NCI-H2196 treated with DMSO at 0.1 percent for 48 hours (cell line): ENCODE measurements around the gene ARHGEF10L.

Experiments used
- DNase-seq: peaks from one replicate; lab custom pipeline; 2025; ENCODE audit not compliant: unreplicated experiment; lab: John Stamatoyannopoulos, UW

The ARHGEF10L gene

DNA sequence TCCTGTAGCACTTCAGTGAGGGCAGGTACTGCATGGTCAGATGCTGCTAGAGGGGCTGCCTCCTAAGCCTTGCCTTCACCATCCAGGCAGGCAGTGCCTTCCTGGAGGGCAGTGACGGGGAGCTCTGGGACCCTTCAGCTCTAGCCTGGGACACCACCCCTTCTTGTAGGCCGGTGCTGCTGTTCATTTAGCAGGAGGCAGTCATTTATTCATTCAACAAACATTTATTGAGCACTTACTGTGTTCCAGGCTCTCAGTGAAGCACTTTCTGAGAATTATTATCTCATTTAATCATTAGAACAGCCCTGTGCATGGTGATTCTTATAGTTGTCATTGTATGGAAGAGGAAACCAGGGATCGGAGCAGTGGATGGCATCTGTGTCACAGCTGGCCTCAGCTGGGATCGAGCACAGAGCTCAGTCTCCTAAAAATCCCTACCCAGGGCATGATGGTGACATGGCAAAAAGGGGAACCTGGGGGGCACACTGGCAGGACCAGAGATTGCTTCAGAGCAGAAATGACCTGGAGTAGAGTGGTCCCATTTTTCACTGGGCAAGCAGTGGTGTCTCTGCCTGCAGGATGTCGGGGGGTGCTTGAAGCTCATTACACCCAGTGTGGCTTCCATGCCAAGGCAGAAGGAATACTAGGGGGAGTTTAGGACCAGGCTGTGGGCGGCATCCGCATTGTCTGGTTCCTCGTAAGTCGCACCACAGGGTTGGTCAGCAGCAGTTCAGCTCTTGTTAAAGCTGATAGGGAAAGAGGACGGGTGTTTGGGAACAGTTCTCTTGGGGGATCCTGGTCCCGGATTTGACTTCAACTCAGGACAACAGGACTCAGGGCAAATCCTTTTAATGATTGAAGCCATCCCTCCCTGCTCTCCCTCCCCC is 28.8 kb downstream of the ARHGEF10L start:
- DNase-seq = no peak

DNA sequence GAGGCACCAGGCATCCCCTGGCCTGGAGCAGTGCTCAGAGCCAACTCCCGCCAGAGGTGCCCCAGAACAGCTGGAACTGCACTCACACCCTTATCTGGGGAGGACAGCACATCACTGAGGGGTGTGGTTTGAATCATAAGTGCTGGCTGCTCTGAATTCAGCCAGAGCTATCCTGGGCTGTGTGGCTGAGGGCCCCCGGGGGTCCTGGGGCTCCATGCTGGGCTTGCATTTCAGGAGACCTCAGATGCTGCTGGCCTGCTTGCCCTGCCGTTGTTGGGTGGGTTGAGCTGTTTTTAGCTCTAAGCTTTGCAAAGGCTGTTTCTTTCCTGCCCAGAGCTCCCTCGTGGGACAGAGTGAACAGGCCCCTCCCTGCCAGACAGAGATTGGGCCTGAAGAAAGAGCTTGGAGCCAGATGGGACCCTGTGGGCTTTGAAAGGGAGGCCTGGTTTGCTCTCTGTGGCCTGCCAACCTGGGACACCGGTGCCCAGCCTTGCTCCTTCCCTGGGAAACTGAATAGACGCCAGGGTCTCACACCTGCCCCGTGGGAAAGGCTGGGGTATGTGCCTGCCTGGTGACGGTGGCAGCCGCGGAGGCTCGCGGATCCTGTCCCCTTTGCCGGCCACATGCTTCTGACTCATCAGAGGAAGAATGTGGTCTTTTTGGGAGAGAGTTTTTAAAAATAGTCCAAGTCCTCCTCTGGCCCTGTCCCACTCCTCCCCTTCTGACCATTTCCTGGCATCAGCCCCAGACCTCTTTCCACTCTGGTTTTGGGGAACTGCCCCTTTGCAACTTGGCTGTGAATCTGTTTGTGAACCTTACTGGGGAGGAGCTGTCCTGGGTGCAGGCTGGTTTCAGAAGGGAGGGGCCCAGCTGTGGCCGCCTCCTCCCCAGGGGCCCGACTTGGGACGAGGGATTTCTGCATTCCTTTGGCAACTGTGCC is 30.0 kb downstream of the ARHGEF10L start:
- no peak for DNase-seq

DNA sequence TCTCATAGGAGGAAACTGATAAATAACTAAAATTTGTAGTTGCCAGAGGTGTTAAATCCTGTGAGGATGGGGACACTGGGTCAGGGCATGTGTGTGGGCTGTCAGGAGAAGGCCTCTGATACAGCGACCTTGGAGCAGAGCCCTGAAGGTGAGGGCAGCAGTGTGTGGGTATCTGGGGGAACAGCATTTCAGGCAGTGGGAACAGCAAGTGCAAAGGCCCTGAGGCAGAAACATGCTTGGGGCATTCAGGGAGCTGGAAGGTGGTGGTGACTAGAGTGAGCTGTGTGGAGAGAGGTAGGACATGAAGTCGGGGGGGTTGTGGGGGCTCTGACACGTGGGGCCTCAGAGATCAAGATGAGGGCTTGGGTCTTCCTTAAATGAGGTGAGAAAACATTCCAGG is 30.7 kb downstream of the ARHGEF10L start:
- DNase-seq = no peak

- no peak for DNase-seq
Measured at GRCh38 chr1:17572264-17572985, 32.9 kb downstream of the ARHGEF10L start.

GRCh38 chr1:17573518-17574041 is 34.1 kb downstream of the ARHGEF10L start:
- no peak for DNase-seq

- DNase-seq = no peak
Measured at GRCh38 chr1:17574516-17574915, 35.0 kb downstream of the ARHGEF10L start.

- no peak for DNase-seq
Measured at GRCh38 chr1:17575797-17576518, 36.5 kb downstream of the ARHGEF10L start.

- DNase-seq = no peak
Measured at GRCh38 chr1:17576519-17576853, 37.0 kb downstream of the ARHGEF10L start.

GRCh38 chr1:17577907-17578297 is 38.4 kb downstream of the ARHGEF10L start:
- DNase-seq = no peak

- no peak for DNase-seq
Measured at GRCh38 chr1:17579951-17580939, 40.7 kb downstream of the ARHGEF10L start.

DNA sequence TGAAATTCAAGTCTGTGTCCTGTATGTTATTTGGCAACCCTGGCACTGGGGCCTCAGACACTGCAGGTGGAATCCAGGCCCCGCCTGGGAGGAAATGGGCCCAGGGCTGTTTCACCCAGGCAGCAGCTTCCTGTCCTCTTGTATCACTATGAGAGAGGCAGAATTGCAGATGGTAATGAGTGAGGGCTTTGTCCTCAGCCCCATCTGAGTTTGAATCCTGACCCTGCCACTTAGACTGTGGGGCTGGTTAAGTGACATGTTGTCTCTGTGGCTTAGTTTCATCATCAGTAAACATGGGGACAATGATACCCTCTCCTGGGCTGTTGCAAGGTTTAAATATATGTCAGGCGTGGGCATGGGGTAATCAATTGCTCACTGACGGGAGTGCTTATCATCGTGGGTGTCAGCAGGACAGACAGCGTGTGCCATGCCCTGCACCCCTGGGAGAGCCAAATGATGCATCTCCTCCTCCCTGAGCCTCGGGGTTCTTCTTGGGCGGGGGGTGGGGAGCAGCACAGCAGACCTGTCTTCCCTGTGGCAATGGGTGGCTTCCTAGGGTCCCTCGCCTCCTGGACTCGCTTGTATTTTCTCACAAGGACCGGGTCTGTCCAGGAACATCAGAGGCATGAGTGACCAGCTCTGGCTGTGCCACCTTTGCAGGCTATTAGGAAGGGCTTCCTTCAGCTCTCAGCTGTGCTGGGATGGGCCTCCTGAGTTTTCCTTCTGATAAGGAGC is 42.1 kb downstream of the ARHGEF10L start:
- no peak for DNase-seq

DNA sequence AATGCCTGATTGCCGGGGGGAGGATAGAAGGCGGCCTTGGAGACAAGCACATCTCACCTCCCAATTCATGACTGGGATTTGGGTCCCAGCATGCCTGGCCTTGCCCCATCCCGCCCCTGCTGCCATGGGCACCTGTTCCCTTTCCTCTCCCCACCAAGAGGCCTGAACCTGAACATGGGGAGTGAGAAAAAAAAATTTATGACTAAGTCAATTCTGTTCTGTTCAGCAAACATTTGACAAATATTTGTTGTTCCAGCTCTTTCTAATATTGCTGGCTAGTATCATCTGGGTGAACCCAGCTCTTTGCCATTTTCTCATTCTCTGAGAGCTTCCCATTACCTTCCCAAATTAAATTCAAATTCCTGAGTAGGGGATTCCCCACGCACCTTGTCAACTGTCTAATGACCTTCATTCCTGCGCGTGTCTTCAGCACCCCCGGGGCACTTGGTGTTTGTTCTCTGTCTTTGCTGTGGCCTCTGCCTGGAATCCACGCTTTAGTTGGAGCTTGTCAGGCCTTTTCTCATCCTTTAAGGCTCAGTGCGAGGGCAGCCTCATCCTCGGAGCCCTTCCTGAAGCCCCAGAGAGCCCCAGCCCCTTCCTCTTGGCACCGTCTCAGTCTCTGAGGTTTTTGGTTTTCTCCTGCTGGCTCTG is 42.8 kb downstream of the ARHGEF10L start:
- DNase-seq = no peak

GRCh38 chr1:17584539-17584938 is 45.0 kb downstream of the ARHGEF10L start:
- DNase-seq = no peak

DNA sequence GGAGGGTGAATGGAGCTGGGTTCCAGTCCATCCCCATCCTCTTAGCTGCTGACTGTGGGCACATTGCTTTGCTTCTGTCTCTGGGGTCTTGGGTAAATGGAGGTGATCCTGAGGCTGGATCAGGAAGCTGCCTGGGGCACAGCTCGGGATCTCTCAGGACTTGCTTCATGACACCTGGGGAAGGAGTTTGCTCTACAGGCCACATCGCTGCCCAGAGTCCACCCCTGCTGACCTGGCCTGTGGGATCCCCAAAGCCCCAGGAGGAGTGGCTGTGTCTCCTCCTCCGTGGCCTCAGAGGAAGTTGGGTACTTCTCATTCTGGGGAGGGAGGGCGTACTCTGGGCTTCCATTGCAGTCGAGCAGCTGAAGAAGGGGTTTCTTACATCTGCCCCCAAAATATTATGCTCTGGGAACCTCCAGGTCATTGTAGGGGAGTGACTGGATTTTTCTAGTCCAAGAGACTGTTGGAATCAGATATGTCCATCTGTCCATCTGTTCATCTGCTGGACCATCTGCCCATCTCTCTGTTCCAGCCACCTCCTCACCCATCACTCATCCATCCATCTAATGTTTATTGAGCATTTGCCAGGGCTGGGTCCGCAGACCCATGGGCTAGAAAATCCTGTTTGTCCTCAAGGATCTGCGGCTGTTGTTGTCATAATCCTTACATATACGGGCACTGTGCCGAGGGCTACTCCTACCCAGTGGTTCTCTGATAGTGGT is 45.9 kb downstream of the ARHGEF10L start:
- DNase-seq = no peak

DNA sequence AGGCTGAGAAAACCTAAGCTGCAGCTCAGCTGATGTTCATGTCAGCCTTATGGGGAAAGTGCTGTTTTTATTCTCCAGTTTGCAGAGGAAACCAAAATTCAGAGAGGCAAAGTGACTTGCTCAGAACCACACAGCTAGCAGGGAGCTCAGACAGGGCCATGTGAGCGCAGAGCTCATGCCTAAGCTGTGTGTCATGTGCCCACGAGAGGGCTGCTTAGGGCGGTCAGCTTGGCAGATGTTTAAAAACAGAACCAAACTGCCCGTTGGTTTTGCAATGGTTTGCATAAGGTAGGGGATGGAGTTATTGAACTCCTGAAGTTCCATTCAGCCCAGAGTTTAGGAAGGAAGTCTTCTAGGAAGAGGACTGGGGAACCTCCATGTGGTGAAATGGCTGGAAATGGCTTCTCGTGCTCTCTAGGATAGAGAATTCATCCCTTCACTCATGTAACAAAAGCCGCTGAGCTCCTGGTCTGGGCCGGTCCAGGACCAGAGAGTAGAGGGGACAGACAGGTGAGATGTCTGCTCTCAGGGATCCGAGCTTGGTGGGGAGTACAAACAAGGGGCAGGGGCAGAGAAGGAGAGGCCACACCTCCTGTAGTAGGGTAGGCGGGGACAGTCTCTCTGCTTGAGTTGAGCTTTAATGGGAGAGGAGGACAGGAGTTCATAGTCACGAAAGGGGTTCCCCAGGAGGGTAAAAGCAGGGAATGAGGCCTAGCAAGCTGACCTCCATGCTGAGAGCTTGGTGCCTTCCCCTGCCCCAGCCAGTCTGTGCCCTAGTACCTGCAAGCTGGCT is 46.9 kb downstream of the ARHGEF10L start:
- DNase-seq = no peak

GRCh38 chr1:17587693-17588047 is 48.2 kb downstream of the ARHGEF10L start:
- DNase-seq = no peak
